GM10266 (cell line): ENCODE measurements around the gene NAXD.
"Not testable (repeated sequence)": the region's sequence is repeated elsewhere in the genome, so short reads cannot be mapped to it uniquely, and the experiment has no call there.

ENCODE experiments used
- DNase-seq: peaks from one replicate; pipeline ENCODE4 v3.0.0; 2012; ENCODE audit errors: extremely low spot score
- CTCF ChIP-seq: IDR thresholded peaks from 2 replicates; pipeline ENCODE4 v1.5.1; 2012; ENCODE audit warnings: mild to moderate bottlenecking, low read depth; ENCODE audit not compliant: control insufficient read depth, insufficient read depth; ENCODE audit errors: missing control alignments

The NAXD gene

DNA sequence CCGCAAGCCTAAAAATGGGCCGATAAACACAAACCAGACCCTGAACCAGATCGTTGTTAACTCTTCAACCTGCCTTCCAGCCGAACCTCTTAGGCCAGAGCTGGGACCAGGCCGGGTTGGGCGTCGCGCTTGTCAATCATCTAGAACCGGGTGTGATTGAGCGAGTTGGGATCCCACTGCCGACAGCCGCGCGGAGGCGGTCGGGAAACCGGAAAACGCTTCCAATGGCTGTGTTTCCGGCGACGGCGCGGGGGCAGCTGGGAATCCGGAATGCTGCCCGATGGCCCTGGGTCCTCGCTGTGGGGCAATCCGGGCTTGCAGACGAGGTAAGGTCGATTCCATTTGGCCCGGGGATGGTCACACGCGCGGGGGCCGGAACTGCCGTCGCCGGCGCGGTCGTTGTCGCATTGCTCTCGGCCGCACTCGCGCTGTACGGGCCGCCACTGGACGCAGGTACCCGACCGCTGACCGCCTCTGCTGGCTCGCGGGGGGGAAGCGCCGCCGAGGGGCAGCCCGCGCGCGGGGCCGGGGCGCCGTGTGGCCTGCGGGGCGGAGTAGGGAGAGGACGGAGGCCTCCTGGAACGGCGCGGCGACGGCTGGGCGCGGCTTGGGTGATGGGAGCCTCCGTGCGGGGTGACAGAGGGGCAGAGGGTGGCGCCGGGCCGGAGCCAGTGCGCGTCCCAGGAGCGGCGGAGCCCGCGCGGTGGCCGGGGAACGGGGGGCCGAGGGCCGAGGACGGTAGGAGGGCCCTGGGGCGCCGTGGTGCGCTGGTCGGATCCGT is at the start of gene NAXD:
Gene NAXD, plus strand, starts transcription at position 224 of the 781 bp plus-strand sequence. Its CDS starts 57 bp downstream, at position 281.
- TF ChIP-seq CTCF: no peak
- peak; percentile 99 for DNase-seq

GRCh38 chr13:110566171-110566570 is 49.2 kb upstream of the NAXD start:
- TF ChIP-seq CTCF: no peak
- no peak for DNase-seq

GRCh38 chr13:110568612-110569011 is 46.7 kb upstream of the NAXD start:
- no peak for TF ChIP-seq CTCF
- DNase-seq: no peak

- not testable (repeated sequence) for DNase-seq
Measured at GRCh38 chr13:110569962-110570361, 45.4 kb upstream of the NAXD start.

DNA sequence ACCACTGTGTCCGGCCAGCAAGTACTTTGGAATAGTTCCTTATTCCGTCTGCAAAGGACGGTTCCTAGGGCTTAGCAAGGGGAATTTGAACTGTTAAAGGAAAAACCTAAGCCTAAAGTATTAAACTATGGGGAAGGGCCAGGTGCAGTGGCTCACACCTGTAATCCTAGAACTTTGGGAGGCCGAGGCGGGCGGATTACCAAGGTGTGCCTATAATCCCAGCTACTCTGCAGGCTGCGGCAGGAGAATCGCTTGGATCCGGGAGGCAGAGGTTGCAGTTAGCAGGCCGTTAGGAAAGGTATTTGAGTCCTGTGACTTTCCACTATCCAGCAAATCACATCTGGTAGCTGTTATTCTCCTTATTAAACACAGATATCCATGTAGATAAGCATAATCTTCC is 44.5 kb upstream of the NAXD start:
- no peak for TF ChIP-seq CTCF
- DNase-seq: no peak

DNA sequence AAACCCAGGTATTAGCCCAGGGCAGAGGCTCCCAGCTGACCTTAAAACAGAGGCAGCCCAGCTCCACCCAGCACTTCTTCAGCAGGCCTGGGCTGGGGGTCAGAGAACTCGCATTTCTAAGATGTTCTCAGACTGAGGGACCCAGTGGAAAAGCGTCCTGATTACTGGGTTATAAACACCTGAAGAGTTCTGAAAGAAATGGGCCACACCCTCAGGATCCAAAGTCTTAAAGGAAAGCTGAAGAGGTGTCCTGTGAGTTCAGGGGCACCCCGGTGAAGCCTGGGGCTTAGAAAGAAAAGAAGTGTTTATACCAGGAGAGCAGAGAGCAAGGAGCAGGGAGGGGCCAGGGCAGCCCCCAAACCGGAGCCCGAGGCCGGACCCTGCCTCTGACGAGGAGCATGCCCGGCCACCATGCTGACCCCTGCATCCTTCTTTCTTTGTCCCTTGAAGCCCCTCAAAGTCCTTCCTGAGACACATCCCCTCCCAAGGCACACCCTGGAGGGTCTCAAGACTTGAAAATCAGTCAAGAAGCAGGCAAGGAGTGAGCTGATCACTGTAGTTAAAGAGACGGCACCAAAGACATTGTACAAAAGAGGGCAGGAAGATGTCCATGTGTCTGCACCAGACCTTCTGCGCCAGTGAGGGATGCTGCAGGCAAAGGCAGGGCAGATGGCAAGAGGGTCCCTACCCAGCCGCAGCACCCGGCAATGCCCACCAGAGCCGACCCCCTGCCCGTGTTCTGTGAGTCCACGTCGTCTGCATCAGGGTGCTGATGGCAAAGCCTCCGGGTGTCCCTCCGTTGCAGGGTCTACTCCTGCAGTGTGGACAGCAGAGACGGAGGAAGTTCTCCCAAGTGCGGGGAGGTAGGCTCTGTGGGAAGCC is 43.2 kb upstream of the NAXD start:
- no peak for DNase-seq
- no peak for TF ChIP-seq CTCF

GRCh38 chr13:110572778-110573118 is 42.6 kb upstream of the NAXD start:
- DNase-seq: no peak
- no peak for TF ChIP-seq CTCF
